KMS-11 (cell line): ENCODE data around the gene AVPR2.
A peak's percentile ranks its signal among the peaks of the same experiment; 100 is the strongest.

ENCODE experiments used
- H2AFZ ChIP-seq: fragments of 200-600 bp; sonication (generic); 2 replicates; pipeline ENCODE4 v1.6.1; 2016; ENCODE audit warnings: antibody characterized with exemption, mixed run types, low read depth
- H3K27ac ChIP-seq: fragments of 200-600 bp; sonication (generic); 2 replicates; pipeline ENCODE4 v1.6.1; 2016; ENCODE audit warnings: mild to moderate bottlenecking, mixed run types
- H3K27me3 ChIP-seq: fragments of 200-600 bp; sonication (generic); 2 replicates; pipeline ENCODE4 v1.6.1; 2017; ENCODE audit warnings: mild to moderate bottlenecking, low read depth, mixed run types, moderate library complexity; ENCODE audit not compliant: insufficient read depth
- H3K36me3 ChIP-seq: fragments of 200-600 bp; sonication (generic); 2 replicates; pipeline ENCODE4 v1.6.1; 2017; ENCODE audit warnings: mild to moderate bottlenecking, mixed run types; ENCODE audit not compliant: insufficient read depth
- H3K4me1 ChIP-seq: fragments of 200-600 bp; sonication (generic); 2 replicates; pipeline ENCODE4 v1.6.1; 2016; ENCODE audit warnings: mild to moderate bottlenecking, low read depth, mixed run types; ENCODE audit not compliant: poor library complexity, severe bottlenecking
- H3K4me2 ChIP-seq: fragments of 200-600 bp; sonication (generic); 2 replicates; pipeline ENCODE4 v1.7.0; 2016; ENCODE audit warnings: mild to moderate bottlenecking, mixed run types
- H3K4me3 ChIP-seq: fragments of 200-600 bp; sonication (generic); IDR thresholded peaks from 2 replicates; pipeline ENCODE4 v1.6.1; 2017; ENCODE audit warnings: low read depth, low read length, mixed read lengths; ENCODE audit not compliant: insufficient read depth
- H3K79me2 ChIP-seq: fragments of 200-600 bp; sonication (generic); 2 replicates; pipeline ENCODE4 v1.6.1; 2016; ENCODE audit warnings: low read depth, mixed run types; ENCODE audit not compliant: insufficient read depth
- H3K9ac ChIP-seq: fragments of 200-600 bp; sonication (generic); 2 replicates; pipeline ENCODE4 v1.6.1; 2016; ENCODE audit warnings: mild to moderate bottlenecking, mixed run types
- H4K20me1 ChIP-seq: fragments of 200-600 bp; sonication (generic); 2 replicates; pipeline ENCODE4 v1.6.1; 2016; ENCODE audit warnings: mild to moderate bottlenecking, mixed run types; ENCODE audit not compliant: insufficient read depth
- TF ChIP-seq, protein P1 (sequence below): fragments of 200-600 bp; sonication (generic); conservative IDR thresholded peaks from 2 replicates; pipeline ENCODE4 v1.6.1; 2017; ENCODE audit warnings: low read depth, mild to moderate bottlenecking, antibody characterized with exemption, low read length, moderate library complexity, mixed read lengths

The AVPR2 gene

DNA sequence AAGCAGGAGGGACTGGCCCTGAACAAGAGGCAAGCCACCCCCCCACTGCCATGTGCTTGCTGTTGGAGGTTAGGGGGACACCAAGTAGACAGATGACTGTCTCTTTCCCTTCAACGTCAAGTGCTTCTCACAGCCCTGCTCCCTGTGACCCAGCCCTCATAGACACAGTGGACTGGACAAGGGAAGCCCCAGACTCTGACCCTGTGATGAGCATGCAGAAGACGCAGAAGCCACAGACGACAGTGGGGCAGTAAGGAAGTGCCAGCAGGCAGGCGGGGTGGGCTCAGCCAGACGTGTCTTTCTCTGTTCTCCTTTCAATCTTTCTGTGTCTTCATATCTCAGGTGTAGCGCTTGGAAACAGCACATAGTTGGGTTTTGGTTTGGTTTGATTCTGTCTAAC, 16.1 kb upstream of the AVPR2 start:
- Histone ChIP-seq H3K27ac (no peak overlapping the region), H3K4me3 (no peak overlapping the region), H3K4me1 (no peaks in the 10 kb centered on the region), H3K79me2 (no peaks in the 10 kb centered on the region), H3K27me3 (peaks cover 20% of the 10 kb centered on the region; the same call in 1 of the 2 replicates), H2AFZ (no peak overlapping the region), H3K9ac (no peak overlapping the region), H3K4me2 (no peak overlapping the region), H4K20me1 (no peaks in the 10 kb centered on the region), H3K36me3 (no peaks in the 10 kb centered on the region)
- TF ChIP-seq, protein P1, sequence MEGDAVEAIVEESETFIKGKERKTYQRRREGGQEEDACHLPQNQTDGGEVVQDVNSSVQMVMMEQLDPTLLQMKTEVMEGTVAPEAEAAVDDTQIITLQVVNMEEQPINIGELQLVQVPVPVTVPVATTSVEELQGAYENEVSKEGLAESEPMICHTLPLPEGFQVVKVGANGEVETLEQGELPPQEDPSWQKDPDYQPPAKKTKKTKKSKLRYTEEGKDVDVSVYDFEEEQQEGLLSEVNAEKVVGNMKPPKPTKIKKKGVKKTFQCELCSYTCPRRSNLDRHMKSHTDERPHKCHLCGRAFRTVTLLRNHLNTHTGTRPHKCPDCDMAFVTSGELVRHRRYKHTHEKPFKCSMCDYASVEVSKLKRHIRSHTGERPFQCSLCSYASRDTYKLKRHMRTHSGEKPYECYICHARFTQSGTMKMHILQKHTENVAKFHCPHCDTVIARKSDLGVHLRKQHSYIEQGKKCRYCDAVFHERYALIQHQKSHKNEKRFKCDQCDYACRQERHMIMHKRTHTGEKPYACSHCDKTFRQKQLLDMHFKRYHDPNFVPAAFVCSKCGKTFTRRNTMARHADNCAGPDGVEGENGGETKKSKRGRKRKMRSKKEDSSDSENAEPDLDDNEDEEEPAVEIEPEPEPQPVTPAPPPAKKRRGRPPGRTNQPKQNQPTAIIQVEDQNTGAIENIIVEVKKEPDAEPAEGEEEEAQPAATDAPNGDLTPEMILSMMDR, result no peak

DNA sequence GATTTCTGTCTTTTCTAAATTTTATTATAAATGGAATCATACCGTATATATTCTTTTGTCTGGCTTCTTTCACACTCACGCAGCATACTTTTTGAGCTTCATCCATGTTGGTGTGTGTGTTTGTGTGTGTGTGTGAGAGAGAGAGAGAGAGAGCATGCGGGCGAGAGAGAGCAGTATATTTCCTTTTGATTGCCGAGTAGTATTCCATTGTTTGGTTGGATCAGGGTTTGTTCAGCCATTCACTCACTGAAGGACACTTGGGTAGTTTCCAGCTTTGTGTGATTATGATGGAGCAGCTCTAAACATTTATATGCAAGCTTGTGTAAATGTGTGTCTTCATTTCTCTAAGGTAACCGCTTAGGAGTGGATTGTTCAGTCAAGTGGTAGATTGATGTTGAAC, 15.3 kb upstream of the AVPR2 start:
- no peaks in the 10 kb centered on the region for H4K20me1 ChIP-seq
- H3K27me3 ChIP-seq, result peaks cover 17% of the 10 kb centered on the region; the same call in 1 of the 2 replicates
- no peak overlapping the region for H2AFZ ChIP-seq
- H3K4me1 ChIP-seq, result no peaks in the 10 kb centered on the region
- no peaks in the 10 kb centered on the region for H3K36me3 ChIP-seq
- H3K4me3 ChIP-seq, result no peak overlapping the region
- no peaks in the 10 kb centered on the region for H3K79me2 ChIP-seq
- H3K4me2 ChIP-seq, result no peak overlapping the region
- no peak overlapping the region for H3K27ac ChIP-seq
- TF ChIP-seq, protein P1, result no peak
- H3K9ac ChIP-seq, result no peak overlapping the region

DNA sequence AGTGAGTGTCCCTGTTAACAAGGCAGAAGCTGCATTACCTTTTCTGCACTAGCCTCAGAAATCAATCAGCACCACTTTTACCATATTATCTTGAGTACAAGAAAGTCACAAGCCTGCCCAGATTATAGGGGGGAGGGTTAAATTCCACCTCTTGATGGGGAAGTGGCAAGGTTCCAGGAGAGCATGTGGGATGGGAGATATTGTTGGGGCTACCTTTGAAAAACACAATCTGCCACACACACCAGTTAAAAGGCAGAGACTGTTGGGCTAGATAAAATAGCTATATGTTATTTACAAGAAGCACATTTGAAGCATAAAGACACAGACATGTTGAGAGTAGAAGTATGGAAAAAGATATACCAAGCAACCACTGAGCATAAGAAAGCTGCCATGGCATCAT, 6.6 kb upstream of the AVPR2 start:
- Histone ChIP-seq H3K4me1 (peaks cover 25% of the 10 kb centered on the region), H4K20me1 (no peaks in the 10 kb centered on the region), H3K9ac (no peak overlapping the region), H3K4me2 (no peak overlapping the region), H2AFZ (no peak overlapping the region), H3K79me2 (no peaks in the 10 kb centered on the region), H3K27me3 (0 out of 2 replicates have a peak, but pooled peaks cover 2% of the 10 kb centered on the region), H3K27ac (no peak overlapping the region), H3K36me3 (no peaks in the 10 kb centered on the region), H3K4me3 (no peak overlapping the region)
- TF ChIP-seq, protein P1, result no peak

DNA sequence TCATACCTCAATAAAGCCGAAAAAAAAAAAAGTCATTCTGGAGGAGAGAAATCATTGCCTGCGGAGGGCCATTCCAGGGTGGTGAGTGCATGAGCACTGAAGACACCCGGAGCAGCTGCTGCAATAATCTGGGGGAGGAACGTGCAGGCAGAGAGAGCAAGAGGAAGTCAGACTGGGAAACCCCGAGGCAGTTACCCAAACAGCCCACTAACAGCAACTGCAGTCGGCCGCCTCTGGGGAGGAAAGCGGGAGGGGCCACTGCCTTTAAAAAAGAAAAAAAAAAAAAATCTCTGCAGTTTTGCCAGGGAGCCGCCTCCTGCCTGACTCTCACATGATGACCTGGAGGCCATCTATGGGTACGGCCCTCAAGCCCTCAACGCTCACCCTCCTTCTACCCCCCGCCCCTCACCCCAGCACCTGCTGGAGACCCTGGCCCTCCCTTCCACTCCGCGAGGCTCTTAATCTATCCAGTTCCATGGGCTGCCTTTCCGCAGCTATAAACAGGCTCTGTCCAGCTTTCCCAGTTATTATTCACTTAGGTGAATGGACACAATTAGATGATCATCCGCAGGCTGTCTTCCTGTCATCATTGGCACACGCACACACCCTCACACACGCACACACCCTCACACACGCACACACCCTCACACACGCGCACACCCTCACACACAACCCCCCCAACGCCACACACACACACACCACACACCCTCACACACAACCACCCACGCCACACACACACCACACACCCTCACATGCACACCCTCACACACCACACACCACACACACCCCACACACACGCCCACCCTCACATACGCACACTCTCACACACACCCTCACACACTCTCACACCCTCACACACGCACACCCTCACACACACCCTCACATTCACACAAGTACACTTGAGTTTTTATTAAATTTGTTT, 3.4 kb upstream of the AVPR2 start:
- Histone ChIP-seq H3K27ac (peak overlapping the region; percentile 48), H3K4me3 (no peak overlapping the region), H3K4me1 (peaks cover 35% of the 10 kb centered on the region), H3K9ac (no peak overlapping the region), H3K79me2 (no peaks in the 10 kb centered on the region), H3K27me3 (no peaks in the 10 kb centered on the region), H3K4me2 (peak overlapping the region; percentile 82), H2AFZ (no peak overlapping the region), H4K20me1 (no peaks in the 10 kb centered on the region), H3K36me3 (no peaks in the 10 kb centered on the region)
- TF ChIP-seq, protein P1, result no peak
